ENCODE results near the gene CHD5.

Gene CHD5

DNA sequence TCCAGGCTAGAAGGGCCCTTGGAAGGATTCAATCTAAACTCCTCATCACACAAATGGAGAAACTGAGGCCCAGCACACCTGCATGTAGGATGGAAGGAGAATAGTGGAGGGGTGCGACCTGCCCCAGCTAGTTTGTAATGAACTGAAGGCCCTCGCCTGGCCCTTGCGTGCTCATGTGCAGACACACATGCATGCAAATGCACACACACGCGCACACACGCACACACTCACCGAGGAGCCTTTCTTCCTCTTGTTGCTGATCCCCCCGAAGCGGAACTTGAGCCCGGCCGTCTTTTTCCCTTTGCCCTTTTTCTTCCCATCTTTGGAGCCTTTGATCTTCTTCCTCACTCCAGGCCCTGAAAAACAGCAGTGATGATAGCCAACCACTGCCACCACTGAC lies 27.9 kb downstream of the CHD5 start:
- TF ChIP-seq, protein P1, sequence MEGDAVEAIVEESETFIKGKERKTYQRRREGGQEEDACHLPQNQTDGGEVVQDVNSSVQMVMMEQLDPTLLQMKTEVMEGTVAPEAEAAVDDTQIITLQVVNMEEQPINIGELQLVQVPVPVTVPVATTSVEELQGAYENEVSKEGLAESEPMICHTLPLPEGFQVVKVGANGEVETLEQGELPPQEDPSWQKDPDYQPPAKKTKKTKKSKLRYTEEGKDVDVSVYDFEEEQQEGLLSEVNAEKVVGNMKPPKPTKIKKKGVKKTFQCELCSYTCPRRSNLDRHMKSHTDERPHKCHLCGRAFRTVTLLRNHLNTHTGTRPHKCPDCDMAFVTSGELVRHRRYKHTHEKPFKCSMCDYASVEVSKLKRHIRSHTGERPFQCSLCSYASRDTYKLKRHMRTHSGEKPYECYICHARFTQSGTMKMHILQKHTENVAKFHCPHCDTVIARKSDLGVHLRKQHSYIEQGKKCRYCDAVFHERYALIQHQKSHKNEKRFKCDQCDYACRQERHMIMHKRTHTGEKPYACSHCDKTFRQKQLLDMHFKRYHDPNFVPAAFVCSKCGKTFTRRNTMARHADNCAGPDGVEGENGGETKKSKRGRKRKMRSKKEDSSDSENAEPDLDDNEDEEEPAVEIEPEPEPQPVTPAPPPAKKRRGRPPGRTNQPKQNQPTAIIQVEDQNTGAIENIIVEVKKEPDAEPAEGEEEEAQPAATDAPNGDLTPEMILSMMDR (conservative IDR thresholded peaks at IDR 0.05; ENCODE audit: low read length): no peak
- no peak overlapping the region for H3K4me3 ChIP-seq (ENCODE audit: low read length)
- DNase-seq (ENCODE audit: low read depth): no peak

DNA sequence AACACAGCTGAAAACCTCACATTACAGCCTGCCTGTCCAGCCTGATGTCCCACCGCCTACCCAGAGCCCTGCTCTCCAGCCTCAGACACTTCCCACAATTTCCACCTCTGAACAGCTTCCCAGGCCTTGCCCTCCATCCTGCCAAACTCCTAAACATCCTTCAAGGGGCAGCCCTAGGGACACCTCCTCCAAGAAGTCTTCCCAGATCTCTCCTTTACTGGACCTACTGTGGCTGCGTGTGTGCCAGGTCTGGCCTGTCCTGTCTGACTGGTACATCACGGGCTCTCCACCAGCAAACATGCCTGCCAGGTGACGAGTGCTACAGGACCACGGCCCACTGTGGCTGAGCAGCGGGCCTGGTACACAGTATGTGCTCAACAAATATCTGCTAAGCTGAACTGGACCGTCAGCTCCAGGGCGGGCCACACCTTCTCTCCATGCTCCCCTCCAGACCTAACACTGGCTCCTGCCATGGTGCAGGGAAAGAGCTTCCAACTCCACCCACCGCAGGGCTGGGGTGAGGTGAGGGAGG lies 28.8 kb downstream of the CHD5 start:
- TF ChIP-seq, protein P1 (conservative IDR thresholded peaks at IDR 0.05; ENCODE audit: low read length): no peak
- DNase-seq (ENCODE audit: low read depth): no peak
- H3K4me3 ChIP-seq (ENCODE audit: low read length): no peak overlapping the region

DNA sequence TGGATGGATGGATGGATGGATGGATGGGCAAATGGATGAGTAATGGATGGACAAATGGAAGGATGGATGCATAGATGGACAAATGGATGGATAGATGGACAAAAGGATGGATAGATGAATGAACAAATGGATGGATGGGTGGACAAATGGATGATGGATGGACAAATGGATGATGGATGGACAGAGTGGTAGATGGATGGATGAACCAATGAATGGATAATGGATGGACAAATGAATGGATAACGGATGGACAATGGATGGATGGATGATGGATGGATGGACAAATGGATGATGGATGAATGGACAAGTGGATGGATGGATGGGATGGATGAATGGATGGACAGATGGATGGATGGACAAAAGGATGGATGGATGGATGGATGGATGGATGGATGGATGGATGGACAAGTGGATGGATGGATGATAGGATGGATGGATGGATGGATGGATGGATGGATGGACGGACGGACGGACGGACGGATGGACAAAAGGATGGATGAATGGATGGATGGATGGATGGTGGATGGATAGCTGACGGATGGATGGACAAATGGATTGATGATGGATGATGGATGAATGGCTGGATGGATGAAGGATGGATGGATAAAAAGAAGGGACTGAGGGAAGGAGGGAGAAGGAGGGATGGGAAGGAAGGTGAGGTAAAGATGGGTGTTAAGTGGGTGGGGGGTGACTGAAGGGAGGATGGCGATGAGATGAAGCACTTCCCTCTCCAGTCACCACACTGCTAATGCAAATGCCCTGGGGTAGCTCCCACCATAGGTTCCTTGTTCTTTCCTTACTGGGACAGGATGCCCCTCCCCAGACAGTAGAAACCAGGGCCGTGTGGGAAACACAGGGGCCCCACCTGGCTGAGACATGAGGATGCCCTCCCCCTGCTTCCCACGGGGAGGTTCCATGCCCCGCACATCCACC lies 29.8 kb downstream of the CHD5 start:
- TF ChIP-seq, protein P1 (conservative IDR thresholded peaks at IDR 0.05; ENCODE audit: low read length): no peak
- no peak for DNase-seq (ENCODE audit: low read depth)
- no peak overlapping the region for H3K4me3 ChIP-seq (ENCODE audit: low read length)

DNA sequence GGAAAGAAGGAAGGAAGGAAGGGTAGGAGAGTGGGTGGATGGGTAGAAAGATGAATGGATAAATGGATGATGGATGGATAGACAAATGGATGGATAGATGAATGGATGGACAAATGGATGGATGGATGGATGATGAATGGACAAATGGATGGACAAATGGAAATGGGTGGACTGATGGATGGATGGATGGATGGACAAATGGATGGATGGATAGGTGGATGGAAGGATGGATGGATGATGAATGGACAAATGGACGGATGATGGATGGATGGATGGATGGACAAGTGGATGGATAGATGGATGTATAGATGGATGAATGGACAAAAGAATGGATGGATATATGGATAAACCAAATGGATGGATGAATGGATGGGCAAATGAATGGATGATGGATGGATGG lies 30.5 kb downstream of the CHD5 start:
- TF ChIP-seq, protein P1 (conservative IDR thresholded peaks at IDR 0.05; ENCODE audit: low read length): no peak
- DNase-seq (ENCODE audit: low read depth): no peak
- no peak overlapping the region for H3K4me3 ChIP-seq (ENCODE audit: low read length)

DNA sequence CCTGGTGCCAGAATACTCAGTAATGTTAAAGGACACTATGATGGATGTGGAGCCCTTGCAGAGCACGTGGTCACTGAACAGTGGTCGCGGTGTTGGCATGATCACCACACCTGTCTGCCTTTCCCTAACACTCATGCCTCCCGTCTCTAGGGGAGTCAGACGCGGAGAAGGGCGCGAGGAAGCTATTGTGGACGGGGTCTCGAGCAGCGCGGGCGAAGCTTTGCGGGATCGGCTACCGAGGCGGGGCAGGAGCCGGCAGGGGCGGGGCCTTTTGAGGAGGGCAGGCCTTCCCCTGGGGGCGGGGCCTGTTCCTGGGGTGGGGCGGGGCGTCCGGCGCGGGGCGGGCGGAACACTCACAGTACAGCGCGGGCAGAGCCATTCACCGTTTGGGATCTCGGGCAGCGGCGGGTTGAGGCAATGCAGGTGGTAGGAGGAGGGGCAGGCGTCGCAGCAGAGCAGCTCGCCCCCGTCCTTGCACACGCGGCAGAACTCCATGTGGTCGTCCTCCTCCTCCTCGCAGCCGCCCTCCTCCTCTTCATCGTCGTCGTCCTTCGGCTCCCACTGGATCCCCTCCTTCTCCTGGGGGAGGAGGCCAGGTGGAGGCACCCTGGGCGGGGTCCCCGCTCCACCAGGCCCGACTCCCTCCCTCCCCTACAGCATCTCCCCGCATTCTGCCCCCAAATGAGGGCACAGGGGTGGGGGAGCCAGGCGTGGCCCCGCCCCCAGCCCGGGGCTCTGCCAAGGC lies 31.5 kb downstream of the CHD5 start:
- TF ChIP-seq, protein P1 (conservative IDR thresholded peaks at IDR 0.05; ENCODE audit: low read length): no peak
- H3K4me3 ChIP-seq (ENCODE audit: low read length): no peak overlapping the region
- DNase-seq (ENCODE audit: low read depth): no peak

DNA sequence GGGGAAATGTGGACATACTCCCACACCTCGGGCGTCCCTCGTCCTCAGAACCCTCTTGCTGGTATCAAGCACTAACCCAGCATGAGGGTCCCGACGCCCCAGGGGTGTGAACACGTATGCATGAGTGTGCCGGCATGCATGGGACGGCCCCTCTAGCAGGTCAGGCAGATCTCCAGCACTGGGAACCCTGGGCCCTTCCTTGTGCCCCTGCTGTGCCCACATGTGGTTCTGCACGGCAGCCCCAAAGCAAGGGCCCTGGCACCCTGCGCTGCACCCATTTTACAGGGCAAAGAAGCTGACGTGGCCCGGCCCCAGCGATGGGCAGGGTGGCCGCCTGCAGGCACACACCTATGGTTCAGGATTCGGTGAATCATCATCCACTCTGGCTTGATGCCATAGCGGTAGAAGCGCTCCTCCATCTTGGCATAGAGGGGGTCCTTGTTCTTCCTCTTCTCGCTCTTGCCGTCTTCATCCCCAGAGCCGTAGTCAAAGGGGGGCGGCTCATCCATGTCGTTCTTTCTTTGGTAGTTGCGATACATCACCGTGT lies 34.2 kb downstream of the CHD5 start:
- no peak overlapping the region for H3K4me3 ChIP-seq (ENCODE audit: low read length)
- TF ChIP-seq, protein P1 (conservative IDR thresholded peaks at IDR 0.05; ENCODE audit: low read length): no peak

More for the DNA sequence above, 34.2 kb downstream of the CHD5 start:
- DNase-seq (ENCODE audit: low read depth): no peak

All from AG10803 (cell line).